ENCODE data around the gene C11orf68. TPM values are rescaled to one million over a fixed set of nuclear protein-coding genes. Genes with fewer than 3 reads are reported as not detected.
A peak's percentile ranks its signal among the peaks of the same experiment; 100 is the strongest.

C11orf68 gene
- total RNA-seq, 2 donors from 2014 or later: 20.9 to 30.1 TPM

GRCh38 chr11:65883786-65884715 is 34.8 kb downstream of the C11orf68 start:
- no peaks in the 10 kb centered on the region for H3K9me3 Mint-ChIP-seq
- peak overlapping the region; percentile 29 for H3K4me3 Mint-ChIP-seq
- H3K27ac Mint-ChIP-seq: peak overlapping the region; percentile 76
- H3K4me1 Mint-ChIP-seq: peaks cover 28% of the 10 kb centered on the region
- no peak for ATAC-seq (replicated peaks)
- H3K27me3 Mint-ChIP-seq: no peaks in the 10 kb centered on the region
- H3K36me3 Mint-ChIP-seq (ENCODE audit: low read depth): peaks cover 53% of the 10 kb centered on the region

- H3K4me1 Mint-ChIP-seq: peaks cover 24% of the 10 kb centered on the region
- H3K36me3 Mint-ChIP-seq (ENCODE audit: low read depth): peaks cover 45% of the 10 kb centered on the region
- no peak overlapping the region for H3K27ac Mint-ChIP-seq
- H3K9me3 Mint-ChIP-seq: no peaks in the 10 kb centered on the region
- H3K4me3 Mint-ChIP-seq: no peak overlapping the region
- no peak for ATAC-seq (replicated peaks)
- no peaks in the 10 kb centered on the region for H3K27me3 Mint-ChIP-seq
These were observed 35.7 kb downstream of the C11orf68 start for GRCh38 chr11:65883058-65883761.

GRCh38 chr11:65882120-65883057 is 36.5 kb downstream of the C11orf68 start:
- no peaks in the 10 kb centered on the region for H3K9me3 Mint-ChIP-seq
- H3K27me3 Mint-ChIP-seq: no peaks in the 10 kb centered on the region
- peaks cover 40% of the 10 kb centered on the region for H3K36me3 Mint-ChIP-seq (ENCODE audit: low read depth)
- no peak overlapping the region for H3K4me3 Mint-ChIP-seq
- ATAC-seq (replicated peaks): no peak
- H3K27ac Mint-ChIP-seq: peak overlapping the region; percentile 90
- H3K4me1 Mint-ChIP-seq: peaks cover 24% of the 10 kb centered on the region

GRCh38 chr11:65880844-65881421 is 37.9 kb downstream of the C11orf68 start:
- peak overlapping the region; percentile 66 for H3K4me3 Mint-ChIP-seq
- peak; percentile 37 for ATAC-seq (replicated peaks)
- no peaks in the 10 kb centered on the region for H3K9me3 Mint-ChIP-seq
- peaks cover 16% of the 10 kb centered on the region for H3K4me1 Mint-ChIP-seq
- H3K27ac Mint-ChIP-seq: peak overlapping the region; percentile 90
- no peaks in the 10 kb centered on the region for H3K27me3 Mint-ChIP-seq
- H3K36me3 Mint-ChIP-seq (ENCODE audit: low read depth): peaks cover 27% of the 10 kb centered on the region

GRCh38 chr11:65880027-65880426 is 38.8 kb downstream of the C11orf68 start:
- Mint-ChIP-seq H3K4me3 (peak overlapping the region; percentile 66), H3K4me1 (peaks cover 16% of the 10 kb centered on the region), H3K27ac (peak overlapping the region; percentile 61), H3K27me3 (no peaks in the 10 kb centered on the region), H3K36me3 (ENCODE audit: low read depth) (peaks cover 18% of the 10 kb centered on the region), H3K9me3 (no peaks in the 10 kb centered on the region)
- no peak for ATAC-seq (replicated peaks)

- Mint-ChIP-seq H3K4me1 (peaks cover 14% of the 10 kb centered on the region), H3K27me3 (no peaks in the 10 kb centered on the region), H3K9me3 (no peaks in the 10 kb centered on the region), H3K4me3 (peak within 1 kb of the TSS; percentile 66), H3K27ac (peak within 1 kb of the TSS; percentile 90), H3K36me3 (ENCODE audit: low read depth) (peaks cover 14% of the 10 kb centered on the region)
- ATAC-seq (replicated peaks): peak; percentile 49
These were observed 39.2 kb downstream of the C11orf68 start, which contains the start of gene CTSW for GRCh38 chr11:65879617-65880016. TSS of gene CTSW (plus strand) at chr11:65879837. CDS start at chr11:65879855, 18 bp downstream.

- Mint-ChIP-seq H3K27me3 (no peaks in the 10 kb centered on the region), H3K36me3 (ENCODE audit: low read depth) (peaks cover 6% of the 10 kb centered on the region), H3K4me3 (peak overlapping the region; percentile 92), H3K27ac (peak overlapping the region; percentile 94), H3K9me3 (no peaks in the 10 kb centered on the region), H3K4me1 (no peaks in the 10 kb centered on the region)
- peak; percentile 93 for ATAC-seq (replicated peaks)
These were observed 45.3 kb downstream of the C11orf68 start for GRCh38 chr11:65873318-65874156.

- peak within 1 kb of the TSS; percentile 94 for H3K27ac Mint-ChIP-seq
- H3K4me3 Mint-ChIP-seq: peak within 1 kb of the TSS; percentile 92
- ATAC-seq (replicated peaks): no peak
- H3K27me3 Mint-ChIP-seq: no peaks in the 10 kb centered on the region
- H3K4me1 Mint-ChIP-seq: no peaks in the 10 kb centered on the region
- H3K36me3 Mint-ChIP-seq (ENCODE audit: low read depth): peaks cover 6% of the 10 kb centered on the region
- no peaks in the 10 kb centered on the region for H3K9me3 Mint-ChIP-seq
These were observed 46.1 kb downstream of the C11orf68 start, which contains the start of gene EFEMP2 for GRCh38 chr11:65872586-65873317. TSS of gene EFEMP2 (minus strand) at chr11:65872800. CDS start at chr11:65872354, 446 bp downstream.

GRCh38 chr11:65871811-65872548 is 46.9 kb downstream of the C11orf68 start:
- Mint-ChIP-seq H3K36me3 (ENCODE audit: low read depth) (peaks cover 13% of the 10 kb centered on the region), H3K27ac (peak overlapping the region; percentile 36), H3K27me3 (no peaks in the 10 kb centered on the region), H3K9me3 (no peaks in the 10 kb centered on the region), H3K4me3 (peak overlapping the region; percentile 41), H3K4me1 (no peaks in the 10 kb centered on the region)
- no peak for ATAC-seq (replicated peaks)

- no peak for ATAC-seq (replicated peaks)
- Mint-ChIP-seq H3K9me3 (no peaks in the 10 kb centered on the region), H3K27me3 (no peaks in the 10 kb centered on the region), H3K4me1 (no peaks in the 10 kb centered on the region), H3K36me3 (ENCODE audit: low read depth) (peaks cover 20% of the 10 kb centered on the region), H3K4me3 (peak overlapping the region; percentile 41), H3K27ac (peak overlapping the region; percentile 46)
These were observed 47.9 kb downstream of the C11orf68 start for GRCh38 chr11:65870706-65871681.

GRCh38 chr11:65870307-65870658 is 48.6 kb downstream of the C11orf68 start:
- no peak for ATAC-seq (replicated peaks)
- no peaks in the 10 kb centered on the region for H3K9me3 Mint-ChIP-seq
- H3K36me3 Mint-ChIP-seq (ENCODE audit: low read depth): peaks cover 27% of the 10 kb centered on the region
- H3K27ac Mint-ChIP-seq: peak overlapping the region; percentile 46
- no peaks in the 10 kb centered on the region for H3K27me3 Mint-ChIP-seq
- peak overlapping the region; percentile 29 for H3K4me3 Mint-ChIP-seq
- peaks cover under 1% of the 10 kb centered on the region for H3K4me1 Mint-ChIP-seq

Measured in activated T-helper 17 cell treated with anti-CD3 and anti-CD28 coated beads, Interleukin-2, amount 50 U/mL, for 72 hours (primary cell).